ENCODE data around the gene CORO7.

The CORO7 gene

DNA sequence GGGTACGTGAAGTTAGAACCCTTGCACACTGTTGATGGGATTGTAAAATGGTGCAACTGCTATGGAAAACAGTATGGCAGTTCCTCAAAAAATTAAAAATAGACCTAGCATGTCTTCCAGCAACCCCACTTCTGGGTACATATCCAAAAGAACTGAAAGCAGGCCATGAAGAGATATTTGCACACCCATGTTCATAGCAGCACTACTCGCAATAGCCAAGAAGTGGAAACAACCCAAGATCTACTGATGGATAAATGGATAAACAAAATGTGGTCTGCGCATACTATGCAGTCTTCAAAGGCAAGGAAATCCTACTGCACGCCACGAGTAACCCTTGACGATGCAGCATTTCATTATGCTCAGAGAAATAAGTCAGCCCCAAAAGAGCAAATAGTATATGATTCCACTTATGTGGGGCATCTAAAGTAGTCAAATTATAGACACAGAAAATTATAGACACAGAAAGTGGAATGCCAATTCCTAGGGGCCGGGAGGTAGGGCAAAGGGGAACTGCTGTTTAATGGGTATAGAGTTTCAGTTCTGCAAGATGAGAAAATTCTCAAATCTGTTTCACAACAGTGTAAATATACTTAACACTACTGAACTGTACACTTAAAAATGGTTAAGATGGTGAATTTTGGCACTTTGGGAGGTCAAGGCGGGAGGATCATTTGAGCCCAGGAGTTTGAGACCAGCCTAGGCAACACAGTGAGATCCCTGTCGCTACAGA, 17.2 kb downstream of the CORO7 start:
- TF ChIP-seq SIN3A (IDR thresholded peaks at IDR 0.05; ENCODE audit: borderline replicate concordance, insufficient read depth, low read length) (no peak), FOXP2 (optimal IDR thresholded peaks at IDR 0.05; ENCODE audit: borderline replicate concordance, extremely low read depth, extremely low read length, insufficient read depth) (no peak), TAF1 (IDR thresholded peaks at IDR 0.05; ENCODE audit: borderline replicate concordance, insufficient read depth, low read length) (no peak), POLR2AphosphoS5 (IDR thresholded peaks at IDR 0.05; ENCODE audit: low read depth, low read length) (no peak)
- TF ChIP-seq, protein P1, sequence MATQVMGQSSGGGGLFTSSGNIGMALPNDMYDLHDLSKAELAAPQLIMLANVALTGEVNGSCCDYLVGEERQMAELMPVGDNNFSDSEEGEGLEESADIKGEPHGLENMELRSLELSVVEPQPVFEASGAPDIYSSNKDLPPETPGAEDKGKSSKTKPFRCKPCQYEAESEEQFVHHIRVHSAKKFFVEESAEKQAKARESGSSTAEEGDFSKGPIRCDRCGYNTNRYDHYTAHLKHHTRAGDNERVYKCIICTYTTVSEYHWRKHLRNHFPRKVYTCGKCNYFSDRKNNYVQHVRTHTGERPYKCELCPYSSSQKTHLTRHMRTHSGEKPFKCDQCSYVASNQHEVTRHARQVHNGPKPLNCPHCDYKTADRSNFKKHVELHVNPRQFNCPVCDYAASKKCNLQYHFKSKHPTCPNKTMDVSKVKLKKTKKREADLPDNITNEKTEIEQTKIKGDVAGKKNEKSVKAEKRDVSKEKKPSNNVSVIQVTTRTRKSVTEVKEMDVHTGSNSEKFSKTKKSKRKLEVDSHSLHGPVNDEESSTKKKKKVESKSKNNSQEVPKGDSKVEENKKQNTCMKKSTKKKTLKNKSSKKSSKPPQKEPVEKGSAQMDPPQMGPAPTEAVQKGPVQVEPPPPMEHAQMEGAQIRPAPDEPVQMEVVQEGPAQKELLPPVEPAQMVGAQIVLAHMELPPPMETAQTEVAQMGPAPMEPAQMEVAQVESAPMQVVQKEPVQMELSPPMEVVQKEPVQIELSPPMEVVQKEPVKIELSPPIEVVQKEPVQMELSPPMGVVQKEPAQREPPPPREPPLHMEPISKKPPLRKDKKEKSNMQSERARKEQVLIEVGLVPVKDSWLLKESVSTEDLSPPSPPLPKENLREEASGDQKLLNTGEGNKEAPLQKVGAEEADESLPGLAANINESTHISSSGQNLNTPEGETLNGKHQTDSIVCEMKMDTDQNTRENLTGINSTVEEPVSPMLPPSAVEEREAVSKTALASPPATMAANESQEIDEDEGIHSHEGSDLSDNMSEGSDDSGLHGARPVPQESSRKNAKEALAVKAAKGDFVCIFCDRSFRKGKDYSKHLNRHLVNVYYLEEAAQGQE (IDR thresholded peaks at IDR 0.05; ENCODE audit: insufficient read depth in 1 of 2, low read depth in 2 of 2, low read length in 2 of 2) = no peak

DNA sequence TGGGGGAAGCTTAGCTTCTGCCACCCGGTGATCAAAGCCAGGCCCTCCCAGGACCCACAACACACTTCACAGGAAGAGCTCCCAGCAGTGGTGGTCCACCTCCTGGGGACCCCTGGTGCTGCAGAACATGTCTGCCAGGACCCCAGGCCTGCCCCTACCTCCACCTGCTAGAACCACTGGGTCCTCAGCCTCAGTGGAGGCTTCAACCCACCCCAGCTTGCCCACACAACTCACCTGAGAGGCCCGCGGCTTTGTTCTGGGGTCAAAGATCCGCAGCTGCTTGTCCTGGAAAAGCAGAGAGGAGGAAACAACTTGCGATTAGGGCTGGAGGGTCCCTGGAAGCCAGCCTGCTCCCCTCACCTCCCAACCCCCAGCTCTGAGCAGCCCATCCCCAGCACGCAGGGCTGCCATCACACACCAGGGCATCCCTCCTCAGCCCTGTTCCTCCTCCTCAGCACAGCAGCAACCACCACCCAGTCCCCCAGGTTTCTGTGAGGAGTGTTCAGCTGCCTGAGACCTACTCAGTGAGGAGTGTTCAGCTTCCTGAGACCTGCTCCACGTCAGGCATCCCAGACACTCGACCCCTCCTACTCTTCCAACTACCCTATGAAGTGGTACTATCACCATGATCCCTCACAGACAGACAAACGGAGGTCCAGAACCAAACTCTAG, 21.2 kb downstream of the CORO7 start:
- TF ChIP-seq POLR2AphosphoS5 (IDR thresholded peaks at IDR 0.05; ENCODE audit: low read depth, low read length) = no peak
- TF ChIP-seq SIN3A (IDR thresholded peaks at IDR 0.05; ENCODE audit: borderline replicate concordance, insufficient read depth, low read length) = no peak
- TF ChIP-seq FOXP2 (optimal IDR thresholded peaks at IDR 0.05; ENCODE audit: borderline replicate concordance, extremely low read depth, extremely low read length, insufficient read depth) = no peak
- TF ChIP-seq TAF1 (IDR thresholded peaks at IDR 0.05; ENCODE audit: borderline replicate concordance, insufficient read depth, low read length) = no peak
- TF ChIP-seq, protein P1 (IDR thresholded peaks at IDR 0.05; ENCODE audit: insufficient read depth in 1 of 2, low read depth in 2 of 2, low read length in 2 of 2) = no peak

DNA sequence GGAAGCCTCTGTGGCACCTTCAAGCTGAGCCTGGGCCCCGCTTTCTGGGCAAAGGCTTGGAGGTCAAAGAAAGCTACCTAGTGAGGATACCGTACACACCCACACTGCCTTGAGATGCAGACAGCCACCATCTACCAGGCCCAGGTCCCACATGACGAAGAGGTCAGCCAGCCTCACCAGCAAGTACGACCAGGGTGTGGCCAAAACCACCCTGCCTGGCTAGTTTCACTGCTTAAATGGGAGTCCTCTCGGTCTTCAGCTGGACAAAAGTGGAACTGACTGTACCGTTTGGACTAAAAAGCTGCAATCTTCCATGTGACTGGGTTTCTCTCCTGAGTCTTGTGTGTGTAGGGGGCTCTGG, 23.2 kb downstream of the CORO7 start:
- TF ChIP-seq TAF1 (IDR thresholded peaks at IDR 0.05; ENCODE audit: borderline replicate concordance, insufficient read depth, low read length) = no peak
- TF ChIP-seq SIN3A (IDR thresholded peaks at IDR 0.05; ENCODE audit: borderline replicate concordance, insufficient read depth, low read length) = no peak
- no peak for TF ChIP-seq FOXP2 (optimal IDR thresholded peaks at IDR 0.05; ENCODE audit: borderline replicate concordance, extremely low read depth, extremely low read length, insufficient read depth)
- TF ChIP-seq POLR2AphosphoS5 (IDR thresholded peaks at IDR 0.05; ENCODE audit: low read depth, low read length) = no peak
- TF ChIP-seq, protein P1 (IDR thresholded peaks at IDR 0.05; ENCODE audit: insufficient read depth in 1 of 2, low read depth in 2 of 2, low read length in 2 of 2) = no peak

DNA sequence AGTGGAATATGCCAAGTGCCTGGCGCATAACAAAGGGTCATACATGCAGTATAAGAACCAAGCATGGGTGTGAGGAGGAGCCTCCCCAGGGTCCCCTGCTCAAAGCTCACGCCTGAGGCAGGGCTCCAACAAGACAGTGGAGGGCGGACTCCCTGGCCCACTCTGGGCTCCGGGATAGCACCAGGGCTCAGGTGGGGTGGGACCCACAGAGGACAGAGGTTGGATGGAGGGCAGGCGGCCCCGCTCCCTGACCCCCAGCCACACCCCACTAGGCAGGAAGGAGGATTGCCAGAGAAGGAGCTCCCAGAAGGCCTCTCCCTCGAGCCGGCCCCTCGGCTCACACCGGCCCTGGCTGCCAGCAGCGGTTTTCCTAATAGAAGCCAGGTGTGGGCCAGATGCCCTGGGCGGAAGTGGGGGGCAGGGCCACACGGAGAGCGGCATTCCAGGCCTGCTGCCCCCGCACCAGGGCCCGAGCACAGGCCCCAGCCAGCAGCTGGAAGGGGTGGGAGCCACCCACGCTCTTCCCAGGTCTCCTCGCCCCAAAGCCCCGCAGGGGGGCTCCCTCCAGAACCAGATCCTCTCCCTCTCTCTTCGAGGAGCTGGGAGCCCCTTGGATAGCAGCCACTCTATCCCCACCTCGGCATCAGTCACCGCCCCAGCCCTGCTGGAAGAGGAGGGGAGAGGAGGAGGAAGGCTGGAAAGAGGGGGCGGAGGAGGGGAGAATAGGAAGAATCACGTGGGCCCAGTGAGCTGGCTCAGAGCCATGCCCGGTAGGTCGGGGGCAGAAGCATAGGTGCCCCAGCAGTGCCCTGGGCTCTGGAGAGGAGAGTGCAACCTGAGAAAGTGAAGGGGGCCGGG, 23.8 kb downstream of the CORO7 start:
- TF ChIP-seq, protein P1 (IDR thresholded peaks at IDR 0.05; ENCODE audit: insufficient read depth in 1 of 2, low read depth in 2 of 2, low read length in 2 of 2) = 0 out of 4 replicates have a peak, but pooled peaks have one; percentile 9
- TF ChIP-seq SIN3A (IDR thresholded peaks at IDR 0.05; ENCODE audit: borderline replicate concordance, insufficient read depth, low read length) (0 out of 2 replicates have a peak, but pooled peaks have one; percentile 15), POLR2AphosphoS5 (IDR thresholded peaks at IDR 0.05; ENCODE audit: low read depth, low read length) (peak; percentile 55; the same call in 1 of the 2 replicates), FOXP2 (optimal IDR thresholded peaks at IDR 0.05; ENCODE audit: borderline replicate concordance, extremely low read depth, extremely low read length, insufficient read depth) (peak; percentile 75), TAF1 (IDR thresholded peaks at IDR 0.05; ENCODE audit: borderline replicate concordance, insufficient read depth, low read length) (no peak)

Measured in PFSK-1 (cell line).